Stimulated activated naive CD8-positive, alpha-beta T cell treated with anti-CD3 and anti-CD28 coated beads, Interleukin-15, amount 100 ng/mL, for 72 hours (primary cell): ENCODE data around the gene C1orf115.
"Not testable (repeated sequence)": the region's sequence is repeated elsewhere in the genome, so short reads cannot be mapped to it uniquely, and the experiment has no call there.

Experiments
- ATAC-seq: fragments of 150-1000 bp; cut with Tn5 transposase; 2 replicates; pipeline ENCODE4 v1.10.0; 2021; ENCODE audit warnings: mild to moderate bottlenecking, moderate library complexity
- DNase-seq, 2 donors: peaks; one replicate each; pipeline ENCODE4 v3.0.0; 2021 to 2022
- H3K27ac Mint-ChIP-seq, 2 donors: one replicate each; pipeline ENCODE4 v1.8.0; 2022; ENCODE audit warnings: mild to moderate bottlenecking in 2 of 2, mixed read lengths in 2 of 2, moderate library complexity in 2 of 2
- H3K27me3 Mint-ChIP-seq: one replicate; pipeline ENCODE4 v1.8.0; 2022; ENCODE audit warnings: mixed read lengths
- H3K4me1 Mint-ChIP-seq: one replicate; pipeline ENCODE4 v1.8.0; 2022; ENCODE audit warnings: mild to moderate bottlenecking, mixed read lengths
- H3K4me3 Mint-ChIP-seq, 2 donors: one replicate each; pipeline ENCODE4 v1.8.0; 2022; ENCODE audit warnings: mild to moderate bottlenecking in 2 of 2, mixed read lengths in 2 of 2, moderate library complexity in 1 of 2
- H3K9me3 Mint-ChIP-seq, 2 donors: one replicate each; pipeline ENCODE4 v1.8.0; 2022; ENCODE audit warnings: mixed read lengths in 2 of 2

The C1orf115 gene

GRCh38 chr1:220732621-220733020, 42.5 kb downstream of the C1orf115 start:
- Mint-ChIP-seq H3K9me3 (peaks cover 6 to 12% of the 10 kb centered on the region in 2 donors), H3K27me3 (no peaks in the 10 kb centered on the region), H3K4me1 (no peaks in the 10 kb centered on the region), H3K4me3 (no peak overlapping the region), H3K27ac (no peak overlapping the region)
- DNase-seq (no peak), ATAC-seq (no peak)

GRCh38 chr1:220733086-220733601, 43.0 kb downstream of the C1orf115 start:
- Mint-ChIP-seq H3K9me3 (peaks cover 6 to 12% of the 10 kb centered on the region in 2 donors), H3K27me3 (no peaks in the 10 kb centered on the region), H3K4me3 (peak overlapping the region; percentile 25 to 47), H3K4me1 (no peaks in the 10 kb centered on the region), H3K27ac (no peak overlapping the region)
- ATAC-seq, result peak; percentile 88
- peak; percentile 79 to 81 for DNase-seq

DNA sequence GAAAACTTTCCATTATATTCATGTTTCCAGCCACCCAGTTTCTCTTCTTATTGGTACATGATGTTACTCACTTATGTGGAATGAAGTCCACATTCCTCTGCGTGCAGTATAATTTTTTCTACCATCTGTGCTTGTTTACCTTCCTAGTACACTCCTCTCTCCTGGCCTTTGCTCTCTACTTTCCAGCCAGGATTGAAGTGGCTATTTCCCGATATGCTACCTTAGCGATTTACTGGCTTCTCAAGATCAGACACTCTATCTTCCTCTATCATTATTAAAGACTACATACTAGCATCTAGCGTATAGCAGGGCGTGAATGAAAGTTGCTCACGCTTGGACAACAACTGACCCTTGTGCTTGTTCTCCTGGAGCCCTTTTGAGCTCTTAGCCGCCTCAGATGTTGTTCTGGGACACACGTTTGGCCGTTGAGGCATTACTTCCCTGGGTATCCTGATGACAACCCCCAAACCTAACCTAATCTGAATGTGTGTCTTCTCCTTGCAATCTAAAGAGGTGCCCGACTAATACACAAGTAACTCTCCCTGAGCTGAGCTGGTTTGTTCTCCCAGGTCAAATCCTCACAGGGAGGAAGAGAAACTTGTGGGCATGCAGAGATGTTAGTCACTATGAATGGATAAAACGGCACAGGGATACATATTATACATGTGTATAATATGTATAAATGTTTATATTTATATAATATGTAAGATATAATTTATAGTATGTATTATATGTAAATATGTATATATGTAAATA, 44.6 kb downstream of the C1orf115 start:
- Mint-ChIP-seq H3K4me3 (no peak overlapping the region), H3K9me3 (peaks cover 6 to 12% of the 10 kb centered on the region in 2 donors), H3K27ac (no peak overlapping the region), H3K4me1 (no peaks in the 10 kb centered on the region), H3K27me3 (no peaks in the 10 kb centered on the region)
- ATAC-seq (no peak), DNase-seq (no peak)

- H3K4me3 Mint-ChIP-seq, H3K27me3 Mint-ChIP-seq, H3K9me3 Mint-ChIP-seq: not testable (repeated sequence)
These were observed 46.1 kb downstream of the C1orf115 start for GRCh38 chr1:220736283-220736682.

GRCh38 chr1:220741349-220741748, 51.2 kb downstream of the C1orf115 start:
- H3K4me3 Mint-ChIP-seq, result no peak overlapping the region
- no peaks in the 10 kb centered on the region for H3K4me1 Mint-ChIP-seq
- no peak overlapping the region for H3K27ac Mint-ChIP-seq
- no peaks in the 10 kb centered on the region for H3K9me3 Mint-ChIP-seq
- no peak for ATAC-seq
- DNase-seq, result no peak
- H3K27me3 Mint-ChIP-seq, result peaks cover 35% of the 10 kb centered on the region

More at GRCh38 chr1:220736283-220736682, 46.1 kb downstream of the C1orf115 start:
- not testable (repeated sequence) for ATAC-seq, H3K27ac Mint-ChIP-seq, H3K4me1 Mint-ChIP-seq, DNase-seq

GRCh38 chr1:220741825-220742224, 51.7 kb downstream of the C1orf115 start:
- H3K27ac Mint-ChIP-seq, result no peak overlapping the region
- no peaks in the 10 kb centered on the region for H3K9me3 Mint-ChIP-seq
- ATAC-seq (no peak), DNase-seq (no peak)
- H3K27me3 Mint-ChIP-seq, result peaks cover 40% of the 10 kb centered on the region
- no peaks in the 10 kb centered on the region for H3K4me1 Mint-ChIP-seq
- no peak overlapping the region for H3K4me3 Mint-ChIP-seq

DNA sequence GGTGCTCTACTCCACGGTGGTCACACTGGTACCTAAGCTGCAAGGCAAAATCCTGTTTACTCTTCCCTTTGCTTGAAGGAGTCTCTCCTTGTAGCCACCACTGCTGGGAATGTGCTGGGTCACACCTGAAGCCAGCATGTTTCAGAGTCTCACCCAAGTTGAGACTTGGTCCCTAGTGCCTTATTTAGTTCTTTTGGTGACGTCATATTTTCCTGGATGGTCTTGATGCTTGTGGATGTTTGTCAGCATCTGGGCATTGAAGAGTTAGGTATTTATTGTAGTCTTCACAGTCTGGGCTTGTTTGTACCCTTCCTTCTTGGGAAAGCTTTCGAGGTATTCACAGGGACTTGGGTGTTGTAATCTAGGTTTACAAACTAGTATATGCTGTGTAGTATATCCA, 52.4 kb downstream of the C1orf115 start:
- Mint-ChIP-seq H3K4me3 (no peak overlapping the region), H3K27ac (no peak overlapping the region), H3K9me3 (no peaks in the 10 kb centered on the region), H3K27me3 (peaks cover 47% of the 10 kb centered on the region), H3K4me1 (peaks cover under 1% of the 10 kb centered on the region)
- peak; percentile 23 for ATAC-seq
- DNase-seq, result no peak

DNA sequence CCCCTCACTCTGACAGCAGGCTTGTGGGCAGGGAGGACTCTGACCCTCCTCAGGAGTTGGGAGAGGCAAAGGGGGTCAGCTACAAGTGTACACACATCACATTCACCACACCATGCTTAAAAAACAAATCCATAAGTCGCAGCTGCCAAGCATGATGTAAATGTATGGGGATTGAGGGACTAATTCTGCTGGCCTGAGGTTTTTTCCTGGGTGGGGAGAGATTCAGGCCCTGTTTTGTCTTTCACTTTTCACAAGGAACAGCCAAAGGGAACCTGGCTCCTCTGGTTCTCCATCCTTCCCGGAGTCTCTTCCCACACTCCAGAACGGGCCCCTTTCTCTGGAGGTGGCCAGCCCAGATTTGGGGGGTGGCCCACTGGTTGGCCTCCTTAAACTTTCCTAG, 56.7 kb downstream of the C1orf115 start:
- Mint-ChIP-seq H3K4me1 (peaks cover 14% of the 10 kb centered on the region), H3K9me3 (no peaks in the 10 kb centered on the region), H3K4me3 (no peak overlapping the region), H3K27ac (no peak overlapping the region), H3K27me3 (peaks cover 76% of the 10 kb centered on the region)
- DNase-seq (no peak), ATAC-seq (no peak)

DNA sequence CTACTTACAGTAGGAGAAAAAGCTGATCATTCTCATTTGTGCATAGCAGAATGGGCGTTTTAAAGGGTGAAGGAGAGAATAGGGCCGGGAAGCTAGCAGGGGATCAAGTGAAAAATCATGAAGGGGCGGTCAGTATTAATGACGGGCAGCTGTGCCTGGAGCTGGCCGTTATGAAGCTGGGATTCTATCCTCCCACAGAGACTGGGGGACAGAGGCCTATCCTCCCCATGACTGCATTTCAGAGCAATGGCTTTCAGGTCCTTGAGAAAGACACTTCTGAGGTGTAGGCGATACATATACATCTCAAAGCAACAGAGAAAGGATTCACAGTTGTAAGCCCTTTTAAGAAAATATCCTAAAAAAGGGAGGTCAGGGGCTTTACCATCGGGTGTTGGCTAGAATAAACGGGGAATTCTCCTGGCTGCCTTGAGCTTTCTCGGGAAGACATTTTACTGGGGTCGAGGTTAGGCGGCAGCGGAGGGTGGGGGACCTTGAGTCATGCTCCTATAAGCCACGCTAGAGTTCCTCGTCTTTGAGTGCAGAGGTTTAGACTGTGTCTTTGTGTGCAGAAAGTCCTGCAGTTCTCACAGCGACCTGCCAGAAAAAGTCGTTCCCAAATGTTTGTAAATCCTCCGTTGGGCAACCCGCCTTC, 57.4 kb downstream of the C1orf115 start:
- Mint-ChIP-seq H3K4me3 (peak overlapping the region; percentile 55 to 74), H3K4me1 (peaks cover 14% of the 10 kb centered on the region), H3K27me3 (peaks cover 76% of the 10 kb centered on the region), H3K27ac (no peak overlapping the region), H3K9me3 (no peaks in the 10 kb centered on the region)
- ATAC-seq (no peak), DNase-seq (no peak)

DNA sequence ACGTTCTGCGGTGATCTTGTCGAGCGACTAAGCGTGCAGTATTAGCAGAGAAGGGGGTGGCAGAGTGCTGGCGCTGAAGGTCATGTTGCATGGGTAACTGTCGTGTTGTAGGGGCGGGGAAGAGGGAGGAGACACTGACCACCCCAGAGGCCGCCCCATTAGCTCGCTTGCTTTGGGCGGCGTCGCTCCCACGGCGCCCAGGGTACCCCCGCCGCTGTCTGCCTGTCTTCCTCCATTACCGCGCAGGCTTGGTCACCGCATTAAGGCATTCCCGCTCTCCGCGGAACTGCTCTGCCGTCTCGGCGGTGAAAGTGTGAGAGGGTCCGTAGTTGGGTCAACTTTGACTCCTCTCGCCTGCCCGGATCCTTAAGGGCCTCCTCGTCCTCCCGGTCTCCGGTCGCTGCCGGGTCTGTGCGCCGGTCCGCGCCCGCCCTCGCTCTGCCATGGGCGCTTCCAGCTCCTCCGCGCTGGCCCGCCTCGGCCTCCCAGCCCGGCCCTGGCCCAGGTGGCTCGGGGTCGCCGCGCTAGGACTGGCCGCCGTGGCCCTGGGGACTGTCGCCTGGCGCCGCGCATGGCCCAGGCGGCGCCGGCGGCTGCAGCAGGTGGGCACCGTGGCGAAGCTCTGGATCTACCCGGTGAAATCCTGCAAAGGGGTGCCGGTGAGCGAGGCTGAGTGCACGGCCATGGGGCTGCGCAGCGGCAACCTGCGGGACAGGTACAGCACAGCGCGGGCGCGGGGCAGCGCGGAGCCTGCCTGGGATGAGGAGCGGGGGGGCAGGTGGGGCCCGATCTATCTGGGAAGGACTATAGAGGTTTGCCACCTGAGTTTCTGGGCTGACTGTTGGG, 58.1 kb downstream of the C1orf115 start, which contains the start of gene MTARC2:
Gene MTARC2, plus strand, starts transcription at position 234 of the 846 bp plus-strand sequence. Its CDS starts 210 bp downstream, at position 444.
- Mint-ChIP-seq H3K27ac (no peak within 1 kb of the TSS), H3K9me3 (no peaks in the 10 kb centered on the region), H3K27me3 (peaks cover 76% of the 10 kb centered on the region), H3K4me1 (peaks cover 14% of the 10 kb centered on the region), H3K4me3 (peak within 1 kb of the TSS; percentile 55 to 74)
- peak; percentile 11 to 16 for DNase-seq
- peak; percentile 68 for ATAC-seq
